K562 (cell line): Measurements from ENCODE around the gene COX5A. TPM values are rescaled to one million over a fixed set of nuclear protein-coding genes. Genes with fewer than 3 reads are reported as not detected.
"Not testable (repeated sequence)": the region's sequence is repeated elsewhere in the genome, so short reads cannot be mapped to it uniquely, and the experiment has no call there.

ENCODE experiments used
- CBFA2T2 ChIP-seq: fragments of 450-650 bp; conservative IDR thresholded peaks from 2 replicates; pipeline ENCODE4 v1.6.1; 2017; ENCODE audit warnings: mild to moderate bottlenecking
- CBFA2T3 ChIP-seq: fragments of 450-650 bp; IDR thresholded peaks from 2 replicates; pipeline ENCODE4 v1.6.1; 2017
- DMBX1 ChIP-seq: fragments of 250-450 bp; sonication (Bioruptor Pico); IDR thresholded peaks from 2 replicates; pipeline ENCODE4 v1.8.0; 2022; ENCODE audit warnings: inconsistent platforms, mild to moderate bottlenecking, moderate library complexity, borderline replicate concordance
- L3MBTL2 ChIP-seq: fragments of 450-650 bp; IDR thresholded peaks from 2 replicates; pipeline ENCODE4 v1.6.1; 2016; ENCODE audit warnings: mild to moderate bottlenecking, moderate library complexity
- NR2C1 ChIP-seq, 2 experiments: fragments of 450-650 bp; IDR thresholded peaks; 2 replicates each; pipeline ENCODE4 v1.6.1; 2017; ENCODE audit warnings: mild to moderate bottlenecking in 2 of 2, antibody characterized with exemption in 1 of 2, inconsistent platforms in 1 of 2, missing compliant biosample characterization in 1 of 2, missing genetic modification characterization in 1 of 2
- RAD21 ChIP-seq, 2 experiments: fragments of 250-450 bp in 1 of 2; fragments of 450-650 bp in 1 of 2; sonication (Bioruptor Pico) in 1 of 2; formaldehyde crosslinking in 1 of 2; IDR thresholded peaks in 1 of 2; conservative IDR thresholded peaks in 1 of 2; 2 replicates each; pipeline versions ENCODE4 v1.4.0 to v1.8.0; 2020 to 2022; ENCODE audit warnings: mild to moderate bottlenecking in 2 of 2, moderate library complexity in 1 of 2
- TAL1 ChIP-seq: fragments of 450-650 bp; IDR thresholded peaks from 2 replicates; pipeline ENCODE4 v1.6.1; 2016; ENCODE audit warnings: mild to moderate bottlenecking
- ZNF592 ChIP-seq: fragments of 450-650 bp; IDR thresholded peaks from 2 replicates; pipeline ENCODE4 v1.6.1; 2017; ENCODE audit warnings: antibody characterized with exemption, mild to moderate bottlenecking
- polyA plus RNA-seq, 8 experiments: library from polyadenylated mRNA; depleted of rRNA in 4 of 8; stranded (reverse) in 5 of 8; unstranded in 3 of 8; fragments of >200 nt; fragmentation: Nextera tagmentation in 2 of 8; fragmentation: Illumina TruSeq in 1 of 8; extraction: Ambion mirVana in 2 of 8; extraction: Trizol in 1 of 8; gene quantifications; 2 replicates each; pipeline versions ENCODE4 v1.2.1 to v1.2.3, GENCODE V29; 2011 to 2014; ENCODE audit warnings: inconsistent platforms in 1 of 8, missing spikeins in 1 of 8
- total RNA-seq, 7 experiments: library from RNA; depleted of rRNA in 6 of 7; stranded (reverse); fragments of >200 nt in 6 of 7; fragmentation: Illumina TruSeq in 2 of 7; extraction: Trizol in 2 of 7; gene quantifications; 2 replicates each; pipeline versions ENCODE4 v1.2.1 to v1.2.3, GENCODE V29; 2011 to 2021; ENCODE audit warnings: low replicate concordance in 1 of 7

The COX5A gene
- total and polyA plus RNA-seq, 9 of the 15 experiments (the other 6 are each of a cell fraction or from before 2014, with no cell fraction given), result 86.8 to 553 (median 371) TPM

DNA sequence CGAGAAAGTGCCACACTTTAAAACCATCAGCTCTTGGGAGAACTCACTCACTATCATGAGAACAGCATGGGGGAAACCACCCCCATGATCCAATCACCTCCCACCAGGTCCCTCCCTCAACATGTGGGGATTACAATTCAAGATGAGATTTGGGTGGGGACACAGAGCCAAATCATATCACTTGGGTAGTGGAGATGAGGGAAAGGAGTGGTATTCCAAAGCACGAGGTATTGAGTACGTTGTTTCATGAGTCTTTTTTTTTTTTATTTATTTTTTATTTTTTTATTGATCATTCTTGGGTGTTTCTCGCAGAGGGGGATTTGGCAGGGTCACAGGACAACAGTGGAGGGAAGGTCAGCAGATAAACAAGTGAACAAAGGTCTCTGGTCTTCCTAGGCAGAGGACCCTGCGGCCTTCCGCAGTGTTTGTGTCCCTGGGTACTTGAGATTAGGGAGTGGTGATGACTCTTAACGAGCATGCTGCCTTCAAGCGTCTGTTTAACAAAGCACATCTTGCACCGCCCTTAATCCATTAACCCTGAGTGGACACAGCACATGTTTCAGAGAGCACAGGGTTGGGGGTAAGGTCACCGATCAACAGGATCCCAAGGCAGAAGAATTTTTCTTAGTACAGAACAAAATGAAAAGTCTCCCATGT, 50.2 kb downstream of the COX5A start (continued):
- TF ChIP-seq TAL1 (peak; percentile 41; the same call in 1 of the 2 replicates), CBFA2T3 (peak; percentile 79), RAD21 (CRISPR knock-in tag; conservative IDR thresholded peaks at IDR 0.05 in 1 of 2, IDR thresholded peaks at IDR 0.05 in 1 of 2) (peak in 1 of 2 experiments; percentile 27; a peak in 2 of 4 replicates), DMBX1 (CRISPR knock-in tag) (0 out of 2 replicates have a peak, but pooled peaks have one; percentile 17), L3MBTL2 (peak; percentile 61; the same call in 1 of the 2 replicates), NR2C1 (IDR thresholded peaks at IDR 0.05) (peak; percentile 22; the same call in 1 of the 2 replicates), CBFA2T2 (peak; percentile 52; the same call in 1 of the 2 replicates), ZNF592 (peak; percentile 72)
- not testable (repeated sequence) for TF ChIP-seq NR2C1 (tag; IDR thresholded peaks at IDR 0.05)
